Loucy (cell line): Measurements from ENCODE around the gene ZDHHC22.
"Not testable (repeated sequence)": the region's sequence is repeated elsewhere in the genome, so short reads cannot be mapped to it uniquely, and the experiment has no call there.

Experiments used
- H2AFZ ChIP-seq: fragments of 200-600 bp; sonication (generic); 2 replicates; pipeline ENCODE4 v1.6.0; 2016; ENCODE audit warnings: antibody characterized with exemption, mild to moderate bottlenecking, low read length, moderate library complexity
- H3F3A ChIP-seq: fragments of 200-600 bp; 2 replicates; pipeline ENCODE4 v1.6.0; 2016; ENCODE audit warnings: antibody characterized with exemption, low read depth, mild to moderate bottlenecking
- H3K27me3 ChIP-seq: fragments of 200-600 bp; sonication (generic); 2 replicates; pipeline ENCODE4 v1.6.1; 2014; ENCODE audit warnings: low read length, mild to moderate bottlenecking; ENCODE audit not compliant: insufficient read depth, poor library complexity, severe bottlenecking
- H3K36me3 ChIP-seq: fragments of 200-600 bp; sonication (generic); 2 replicates; pipeline ENCODE4 v1.6.1; 2016; ENCODE audit warnings: low read length; ENCODE audit not compliant: insufficient read depth
- H3K4me1 ChIP-seq: fragments of 200-600 bp; sonication (generic); 2 replicates; pipeline ENCODE4 v1.5.1; 2014; ENCODE audit warnings: low read length, mild to moderate bottlenecking; ENCODE audit not compliant: insufficient read depth, poor library complexity, severe bottlenecking
- H3K4me2 ChIP-seq: fragments of 200-600 bp; sonication (generic); 2 replicates; pipeline ENCODE4 v1.6.0; 2014; ENCODE audit warnings: antibody characterized with exemption, low read length, low read depth, mild to moderate bottlenecking; ENCODE audit not compliant: poor library complexity, severe bottlenecking
- H3K4me3 ChIP-seq: fragments of 200-600 bp; sonication (generic); 2 replicates; pipeline ENCODE4 v1.5.1; 2014; ENCODE audit warnings: low read length, mild to moderate bottlenecking, mixed read lengths; ENCODE audit not compliant: poor library complexity, severe bottlenecking
- H3K79me2 ChIP-seq: fragments of 200-600 bp; sonication (generic); 2 replicates; pipeline ENCODE4 v1.6.1; 2014; ENCODE audit warnings: low read length; ENCODE audit not compliant: insufficient read depth
- H3K9ac ChIP-seq: fragments of 200-600 bp; sonication (generic); 2 replicates; pipeline ENCODE4 v1.6.0; 2014; ENCODE audit warnings: mild to moderate bottlenecking, low read depth, low read length, moderate library complexity; ENCODE audit not compliant: poor library complexity, severe bottlenecking
- H3K9me2 ChIP-seq: fragments of 200-600 bp; sonication (generic); replicated peaks from 2 replicates; pipeline ENCODE4 v1.6.1; 2016; ENCODE audit warnings: low read depth, low read length, mixed read lengths
- H3K9me3 ChIP-seq: fragments of 200-600 bp; sonication (generic); 2 replicates; pipeline ENCODE4 v1.6.1; 2014; ENCODE audit warnings: mild to moderate bottlenecking, antibody characterized with exemption, low read length, low read depth; ENCODE audit not compliant: insufficient read depth
- H4K20me1 ChIP-seq: fragments of 200-600 bp; sonication (generic); 2 replicates; pipeline ENCODE4 v1.6.0; 2014; ENCODE audit warnings: antibody characterized with exemption, low read length, mild to moderate bottlenecking; ENCODE audit not compliant: insufficient read depth, poor library complexity, severe bottlenecking
- CTCF ChIP-seq: fragments of 200-600 bp; sonication (generic); conservative IDR thresholded peaks from 2 replicates; pipeline ENCODE4 v1.5.1; 2014; ENCODE audit warnings: mild to moderate bottlenecking, antibody characterized with exemption, low read length
- EZH2phosphoT487 ChIP-seq: fragments of 200-600 bp; IDR thresholded peaks from 2 replicates; pipeline ENCODE4 v1.6.1; 2018; ENCODE audit warnings: antibody characterized with exemption, mild to moderate bottlenecking, moderate library complexity, borderline replicate concordance

Gene ZDHHC22

GRCh38 chr14:77175843-77176242, 34.3 kb upstream of the ZDHHC22 start:
- no peaks in the 10 kb centered on the region for H3K36me3 ChIP-seq
- no peak overlapping the region for H2AFZ ChIP-seq
- H3K9me3 ChIP-seq = no peaks in the 10 kb centered on the region
- H3K4me2 ChIP-seq = no peak overlapping the region
- H3K79me2 ChIP-seq = no peaks in the 10 kb centered on the region
- no peak for TF ChIP-seq EZH2phosphoT487
- no peak for TF ChIP-seq CTCF
- H3F3A ChIP-seq = no peaks in the 10 kb centered on the region
- H3K9ac ChIP-seq = no peak overlapping the region
- no peak overlapping the region for H3K4me3 ChIP-seq
- no peaks in the 10 kb centered on the region for H3K27me3 ChIP-seq
- H4K20me1 ChIP-seq = no peaks in the 10 kb centered on the region
- peaks cover under 1% of the 10 kb centered on the region for H3K4me1 ChIP-seq
- H3K9me2 ChIP-seq = no peaks in the 10 kb centered on the region

DNA sequence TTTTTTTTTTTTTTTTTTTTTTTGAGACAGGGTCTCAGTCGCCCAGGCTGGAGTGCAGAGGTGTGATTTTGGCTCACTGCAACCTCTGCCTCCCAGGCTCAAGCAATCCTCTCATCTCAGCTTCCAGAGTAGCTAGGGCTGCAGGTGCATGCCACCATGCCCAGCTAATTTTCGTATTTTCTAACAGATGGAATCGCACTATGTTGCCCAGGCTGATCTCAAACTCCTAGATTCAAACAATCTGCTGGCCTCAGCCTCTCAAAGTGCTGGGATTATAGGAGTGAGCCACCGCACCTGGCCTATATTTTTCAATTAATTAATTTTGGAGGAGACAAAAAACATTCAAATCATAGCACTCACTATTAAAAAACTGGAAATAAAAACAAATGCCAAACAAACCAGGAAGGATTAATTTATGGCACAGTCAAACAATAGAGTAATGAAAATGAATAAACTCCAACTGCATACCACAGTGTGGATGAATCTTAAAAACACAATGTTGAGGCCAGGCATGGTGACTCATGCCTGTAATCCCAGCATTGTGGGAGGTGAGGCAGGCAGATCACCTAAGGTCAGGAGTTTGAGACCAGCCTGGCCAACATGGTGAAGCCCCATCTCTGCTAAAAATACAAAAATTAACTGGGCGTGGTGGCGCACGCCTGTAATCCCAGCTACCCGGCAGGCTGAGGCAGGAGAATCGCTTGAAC, 32.5 kb upstream of the ZDHHC22 start:
- H2AFZ ChIP-seq, H3K4me2 ChIP-seq, H3K4me3 ChIP-seq, H3K79me2 ChIP-seq, H3K4me1 ChIP-seq, H3K36me3 ChIP-seq, H3K9me3 ChIP-seq, H3F3A ChIP-seq, H3K9ac ChIP-seq, H3K9me2 ChIP-seq, H3K27me3 ChIP-seq, H4K20me1 ChIP-seq: not testable (repeated sequence)

GRCh38 chr14:77172916-77173315, 31.3 kb upstream of the ZDHHC22 start:
- Histone ChIP-seq H3K79me2 (no peaks in the 10 kb centered on the region), H3K36me3 (no peaks in the 10 kb centered on the region), H3K9ac (no peak overlapping the region), H2AFZ (no peak overlapping the region), H3K9me3 (no peaks in the 10 kb centered on the region), H3K4me3 (no peak overlapping the region), H3F3A (no peaks in the 10 kb centered on the region), H3K4me1 (no peaks in the 10 kb centered on the region), H3K9me2 (no peaks in the 10 kb centered on the region), H4K20me1 (no peaks in the 10 kb centered on the region), H3K4me2 (no peak overlapping the region), H3K27me3 (no peaks in the 10 kb centered on the region)
- TF ChIP-seq EZH2phosphoT487 (no peak), CTCF (no peak)

GRCh38 chr14:77170045-77170444, 28.5 kb upstream of the ZDHHC22 start:
- Histone ChIP-seq H3K27me3 (no peaks in the 10 kb centered on the region), H3K9me3 (no peaks in the 10 kb centered on the region), H3F3A (no peaks in the 10 kb centered on the region), H3K36me3 (no peaks in the 10 kb centered on the region), H2AFZ (no peak overlapping the region), H3K9ac (no peak overlapping the region), H3K79me2 (no peaks in the 10 kb centered on the region), H4K20me1 (no peaks in the 10 kb centered on the region), H3K4me2 (no peak overlapping the region), H3K4me3 (no peak overlapping the region), H3K9me2 (no peaks in the 10 kb centered on the region), H3K4me1 (no peaks in the 10 kb centered on the region)
- TF ChIP-seq CTCF = no peak
